CD4-positive, alpha-beta memory T cell (primary cell): ENCODE results near the gene FCF1. TPM values are rescaled to one million over a fixed set of nuclear protein-coding genes. Genes with fewer than 3 reads are reported as not detected.
A peak's percentile ranks its signal among the peaks of the same experiment; 100 is the strongest.

Experiments used
- CTCF ChIA-PET: fragments of 350-600 bp; sonication (Branson Sonifier 250); formaldehyde crosslinking; loops from one replicate; lab custom pipeline; 2021; ENCODE audit warnings: inconsistent platforms; ENCODE audit not compliant: partially characterized antibody; lab: Charles Lee
- POLR2A ChIA-PET: fragments of 350-600 bp; sonication (Branson Sonifier 250); formaldehyde crosslinking; loops from one replicate; lab custom pipeline; 2021; ENCODE audit not compliant: partially characterized antibody; lab: Charles Lee
- DNase-seq, 5 donors: peaks; one replicate each; pipeline versions ENCODE4 v3.0.0 to v3.0.0-alpha.2; 2020 to 2022; ENCODE audit warnings: mixed read lengths in 1 of 5
- H3K27ac ChIP-seq: one replicate; pipeline ENCODE4 v1.7.0; 2013; ENCODE audit warnings: low read depth, low read length
- H3K27me3 ChIP-seq: 2 replicates; pipeline ENCODE4 v1.7.0; 2013; ENCODE audit warnings: mild to moderate bottlenecking, low read length, moderate library complexity; ENCODE audit not compliant: insufficient read depth
- H3K36me3 ChIP-seq: 2 replicates; pipeline ENCODE4 v1.7.0; 2013; ENCODE audit warnings: mild to moderate bottlenecking, low read length, moderate library complexity; ENCODE audit not compliant: insufficient read depth
- H3K4me1 ChIP-seq: 2 replicates; pipeline ENCODE4 v1.7.0; 2013; ENCODE audit warnings: mild to moderate bottlenecking, low read length, moderate library complexity; ENCODE audit not compliant: insufficient read depth
- H3K4me3 ChIP-seq, 2 donors: one replicate each; pipeline ENCODE4 v1.7.0; 2013; ENCODE audit warnings: low read length in 2 of 2, mild to moderate bottlenecking in 1 of 2
- H3K9me3 ChIP-seq, 2 donors: one replicate each; pipeline ENCODE4 v1.7.0; 2013; ENCODE audit warnings: low read length in 2 of 2, control low read depth in 1 of 2; ENCODE audit not compliant: control insufficient read depth in 1 of 2
- H3K27ac Mint-ChIP-seq, 7 donors: one replicate each; pipeline ENCODE4 v1.8.0; 2020 to 2021; ENCODE audit warnings: mixed read lengths in 7 of 7, mild to moderate bottlenecking in 6 of 7, inconsistent platforms in 3 of 7, moderate library complexity in 3 of 7
- H3K27me3 Mint-ChIP-seq, 2 donors: one replicate each; pipeline ENCODE4 v1.8.0; 2020 to 2021; ENCODE audit warnings: mixed read lengths in 2 of 2
- H3K36me3 Mint-ChIP-seq, 2 donors: one replicate each; pipeline ENCODE4 v1.8.0; 2020 to 2021; ENCODE audit warnings: mixed read lengths in 2 of 2, inconsistent platforms in 1 of 2, mild to moderate bottlenecking in 1 of 2
- H3K4me1 Mint-ChIP-seq, 4 donors: one replicate each; pipeline ENCODE4 v1.8.0; 2020 to 2021; ENCODE audit warnings: mixed read lengths in 4 of 4, mild to moderate bottlenecking in 1 of 4
- H3K4me3 Mint-ChIP-seq, 8 donors: one replicate each; pipeline ENCODE4 v1.8.0; 2020 to 2021; ENCODE audit warnings: mixed read lengths in 8 of 8, mild to moderate bottlenecking in 7 of 8, moderate library complexity in 6 of 8, inconsistent platforms in 3 of 8
- H3K9me3 Mint-ChIP-seq, 8 donors: one replicate each; pipeline ENCODE4 v1.8.0; 2020 to 2021; ENCODE audit warnings: mixed read lengths in 8 of 8, mild to moderate bottlenecking in 5 of 8, inconsistent platforms in 3 of 8, moderate library complexity in 1 of 8
- intact Hi-C: fragments of 100-400 bp; cut with micrococcal nuclease; formaldehyde crosslinking; loops from one replicate; pipeline ENCODE4 v1.15.1; 2023
- polyA plus RNA-seq, 2 donors: library from polyadenylated mRNA; unstranded; fragments of 300-500 nt; fragmentation: Illumina TruSeq; gene quantifications; one replicate each; pipeline ENCODE4 v1.2.3, GENCODE V29; 2021
- total RNA-seq, 2 experiments: library from RNA; stranded (reverse); gene quantifications; one replicate each; pipeline ENCODE4 v1.2.3, GENCODE V29; 2021

FCF1 gene, protein sequence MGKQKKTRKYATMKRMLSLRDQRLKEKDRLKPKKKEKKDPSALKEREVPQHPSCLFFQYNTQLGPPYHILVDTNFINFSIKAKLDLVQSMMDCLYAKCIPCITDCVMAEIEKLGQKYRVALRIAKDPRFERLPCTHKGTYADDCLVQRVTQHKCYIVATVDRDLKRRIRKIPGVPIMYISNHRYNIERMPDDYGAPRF
- total RNA-seq (10 to 100 TPM; 57.5 to 57.9 TPM), polyA plus RNA-seq (10 to 100 TPM; 28.6 to 35.5 TPM)

GRCh38 chr14:74712499-74713394 lies at the start of gene FCF1, which contains the start of gene AREL1:
Gene FCF1 (plus strand): TSS chr14:74713144. CDS start chr14:74713198, 54 bp downstream.
Gene AREL1 (minus strand): TSS chr14:74713080. CDS start chr14:74685615, 27,465 bp downstream.
- ChIA-PET POLR2A (interaction anchor here (2.0 kb wide), 1 partner anchor 51 kb away, joined by 9 read pairs; the partner anchor contains the start of gene YLPM1), CTCF (interaction anchor here (2.1 to 2.4 kb wide), 2 partner anchors 95 to 104 kb away, joined by 6 to 11 read pairs; no protein-coding TSS in a partner anchor)
- Histone ChIP-seq H3K27me3 (no peaks in the 10 kb centered on the region), H3K9me3 (no peaks in the 10 kb centered on the region), H3K27ac (peak within 1 kb of the TSS; percentile 91), H3K36me3 (peaks cover 12% of the 10 kb centered on the region), H3K4me1 (peaks cover 40% of the 10 kb centered on the region), H3K4me3 (peak within 1 kb of the TSS; percentile 80 to 83)
- Mint-ChIP-seq H3K27ac (peak within 1 kb of the TSS; percentile 91 to 100 (median 99)), H3K4me1 (peaks cover 38 to 60% (median 47%) of the 10 kb centered on the region in 4 donors), H3K4me3 (peak within 1 kb of the TSS; percentile 90 to 100 (median 98)), H3K27me3 (no peaks in the 10 kb centered on the region), H3K9me3 (peaks cover 0 to 3% (median 0%) of the 10 kb centered on the region in 8 donors), H3K36me3 (peaks cover 18 to 39% of the 10 kb centered on the region in 2 donors)
- peak; percentile 83 to 90 (median 85) for DNase-seq
- intact Hi-C loops = loop anchor here (1.0 to 2.0 kb wide), 3 partner anchors 51 to 410 kb away; partner anchors contain the start of genes ABCD4 and YLPM1

DNA sequence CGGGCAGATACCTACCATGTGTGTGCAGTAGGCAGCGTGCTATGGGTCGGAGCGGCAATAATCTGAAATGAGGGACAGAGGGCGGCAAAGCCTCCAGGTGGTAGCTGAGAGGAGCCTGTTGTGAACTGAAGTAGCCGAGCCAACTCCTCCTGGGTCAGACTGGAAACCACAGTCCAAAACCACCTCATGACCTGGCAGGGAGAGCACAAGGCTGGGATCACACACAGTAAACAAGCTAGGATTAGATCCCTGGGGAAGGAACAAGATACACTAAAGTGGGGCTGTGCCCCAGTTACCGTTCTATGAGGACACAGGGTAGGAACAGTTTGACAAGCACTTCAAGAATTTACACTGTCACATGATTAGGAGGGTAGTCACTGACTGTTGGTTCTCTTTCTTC lies 49.1 kb upstream of the FCF1 start:
- Mint-ChIP-seq H3K27ac (peak overlapping the region in 2 of 7 donors; percentile 51 to 76), H3K27me3 (no peaks in the 10 kb centered on the region), H3K4me3 (no peak overlapping the region), H3K4me1 (no peaks in the 10 kb centered on the region), H3K36me3 (peaks cover 53 to 78% of the 10 kb centered on the region in 2 donors), H3K9me3 (no peaks in the 10 kb centered on the region)
- Histone ChIP-seq H3K27me3 (no peaks in the 10 kb centered on the region), H3K4me1 (no peaks in the 10 kb centered on the region), H3K27ac (no peak overlapping the region), H3K9me3 (no peaks in the 10 kb centered on the region), H3K4me3 (no peak overlapping the region), H3K36me3 (peaks cover 49% of the 10 kb centered on the region)
- ChIA-PET POLR2A (no interaction called here), CTCF (interaction anchor here (1.1 to 2.0 kb wide), 3 partner anchors 21 to 52 kb away, joined by 3 to 9 read pairs (median 5); partner anchors contain the start of gene LTBP2)
- intact Hi-C loops = no loop called here
- no peak for DNase-seq

- CTCF ChIA-PET = interaction anchor here (2.0 kb wide), 1 partner anchor 53 kb away, joined by 9 read pairs; the partner anchor contains the start of gene LTBP2
- no peaks in the 10 kb centered on the region for H3K27me3 ChIP-seq
- Mint-ChIP-seq H3K4me1 (no peaks in the 10 kb centered on the region), H3K4me3 (no peak overlapping the region), H3K27ac (peak overlapping the region in 1 of 7 donors; percentile 17), H3K36me3 (peaks cover 62 to 82% of the 10 kb centered on the region in 2 donors), H3K27me3 (no peaks in the 10 kb centered on the region), H3K9me3 (no peaks in the 10 kb centered on the region)
- no peak overlapping the region for H3K4me3 ChIP-seq
- no peak for DNase-seq
- H3K27ac ChIP-seq = no peak overlapping the region
- peaks cover 57% of the 10 kb centered on the region for H3K36me3 ChIP-seq
- no peaks in the 10 kb centered on the region for H3K4me1 ChIP-seq
- intact Hi-C loops = no loop called here
- H3K9me3 ChIP-seq = no peaks in the 10 kb centered on the region
- POLR2A ChIA-PET = no interaction called here
These were observed 48.2 kb upstream of the FCF1 start for GRCh38 chr14:74664717-74665116.

DNA sequence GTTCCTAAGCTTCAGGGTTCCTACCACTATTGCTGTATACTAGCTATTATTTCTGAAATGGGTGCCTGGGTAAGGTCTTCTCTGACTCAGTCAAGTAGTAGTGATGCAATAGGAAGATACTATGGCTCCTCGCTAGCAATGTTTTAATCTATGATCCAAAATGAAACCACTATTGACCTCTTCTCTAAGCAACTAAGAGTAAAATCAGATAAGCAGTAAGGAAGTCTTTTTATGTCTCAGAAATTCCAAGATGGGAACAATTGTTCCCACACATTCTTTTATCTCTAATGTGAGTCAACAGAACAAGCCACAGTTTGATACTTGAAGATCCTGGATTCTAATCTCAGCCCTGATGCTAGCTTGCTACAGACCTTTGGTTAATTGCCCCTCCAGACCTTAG lies 45.2 kb upstream of the FCF1 start:
- Mint-ChIP-seq H3K36me3 (peaks cover 75 to 89% of the 10 kb centered on the region in 2 donors), H3K9me3 (no peaks in the 10 kb centered on the region), H3K4me3 (no peak overlapping the region), H3K4me1 (no peaks in the 10 kb centered on the region), H3K27me3 (no peaks in the 10 kb centered on the region), H3K27ac (peak overlapping the region in 2 of 7 donors; percentile 9 to 29)
- H3K4me3 ChIP-seq = no peak overlapping the region
- no peaks in the 10 kb centered on the region for H3K4me1 ChIP-seq
- H3K9me3 ChIP-seq = no peaks in the 10 kb centered on the region
- H3K36me3 ChIP-seq = peaks cover 66% of the 10 kb centered on the region
- H3K27ac ChIP-seq = no peak overlapping the region
- CTCF ChIA-PET = interaction anchor here (1.1 to 2.6 kb wide), 6 partner anchors 10 to 58 kb away, joined by 3 to 11 read pairs (median 3); no protein-coding TSS in a partner anchor
- DNase-seq = no peak
- intact Hi-C loops = no loop called here
- H3K27me3 ChIP-seq = no peaks in the 10 kb centered on the region
- POLR2A ChIA-PET = no interaction called here

- Histone ChIP-seq H3K27ac (no peak overlapping the region), H3K9me3 (no peaks in the 10 kb centered on the region), H3K36me3 (peaks cover 67% of the 10 kb centered on the region), H3K4me1 (no peaks in the 10 kb centered on the region), H3K27me3 (no peaks in the 10 kb centered on the region), H3K4me3 (no peak overlapping the region)
- Mint-ChIP-seq H3K9me3 (no peaks in the 10 kb centered on the region), H3K4me3 (no peak overlapping the region), H3K4me1 (no peaks in the 10 kb centered on the region), H3K27ac (no peak overlapping the region), H3K36me3 (peaks cover 70 to 88% of the 10 kb centered on the region in 2 donors), H3K27me3 (no peaks in the 10 kb centered on the region)
- intact Hi-C loops = no loop called here
- DNase-seq = no peak
- ChIA-PET POLR2A (no interaction called here), CTCF (interaction anchor here (1.4 to 1.7 kb wide), 2 partner anchors 8 to 60 kb away, joined by 3 to 6 read pairs; no protein-coding TSS in a partner anchor)
These were observed 43.7 kb upstream of the FCF1 start for GRCh38 chr14:74669256-74669655.

GRCh38 chr14:74669846-74670245 lies 43.1 kb upstream of the FCF1 start:
- peaks cover 63% of the 10 kb centered on the region for H3K36me3 ChIP-seq
- POLR2A ChIA-PET = no interaction called here
- intact Hi-C loops = no loop called here

More at GRCh38 chr14:74669846-74670245, 43.1 kb upstream of the FCF1 start:
- H3K27ac ChIP-seq = no peak overlapping the region
- Mint-ChIP-seq H3K4me1 (no peaks in the 10 kb centered on the region), H3K27me3 (no peaks in the 10 kb centered on the region), H3K36me3 (peaks cover 67 to 88% of the 10 kb centered on the region in 2 donors), H3K4me3 (no peak overlapping the region), H3K27ac (no peak overlapping the region), H3K9me3 (no peaks in the 10 kb centered on the region)
- CTCF ChIA-PET = interaction anchor here (0.9 to 1.7 kb wide), 3 partner anchors 57 to 61 kb away, joined by 3 to 6 read pairs (median 3); partner anchors contain the start of gene LTBP2
- no peak overlapping the region for H3K4me3 ChIP-seq
- DNase-seq = no peak
- no peaks in the 10 kb centered on the region for H3K27me3 ChIP-seq
- H3K4me1 ChIP-seq = no peaks in the 10 kb centered on the region
- H3K9me3 ChIP-seq = no peaks in the 10 kb centered on the region
